Dedifferentiated amniotic fluid mesenchymal stem cell (primary cell): ENCODE measurements around the gene STEAP4.

Experiments used
- DNase-seq: peaks from one replicate; pipeline ENCODE4 v3.0.0-alpha.2; 2016; ENCODE audit errors: extremely low spot score

Gene STEAP4

GRCh38 chr7:88306590-88307048, at the start of gene STEAP4:
TSS of gene STEAP4 (minus strand) at chr7:88306894. CDS start at chr7:88284269, 22,625 bp downstream.
- DNase-seq: no peak

DNA sequence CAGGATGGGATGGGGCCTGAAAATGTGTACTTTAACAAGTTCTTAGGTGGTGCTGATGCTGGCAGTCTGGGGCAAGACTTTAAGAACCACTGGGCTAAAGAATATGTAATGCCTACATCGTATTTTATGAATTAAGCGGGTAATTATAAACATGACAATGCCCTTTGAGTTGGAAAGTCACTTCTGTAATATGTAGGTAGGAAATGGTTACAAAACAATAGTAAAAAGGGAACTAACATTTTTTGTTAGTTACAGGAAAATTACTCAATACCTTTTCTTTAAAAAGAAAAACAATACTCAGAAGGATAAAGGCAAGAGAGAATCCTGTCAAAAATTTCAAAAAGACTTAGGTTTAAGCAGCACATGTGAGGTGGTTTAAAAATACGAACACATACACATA, 48.3 kb upstream of the STEAP4 start:
- no peak for DNase-seq

DNA sequence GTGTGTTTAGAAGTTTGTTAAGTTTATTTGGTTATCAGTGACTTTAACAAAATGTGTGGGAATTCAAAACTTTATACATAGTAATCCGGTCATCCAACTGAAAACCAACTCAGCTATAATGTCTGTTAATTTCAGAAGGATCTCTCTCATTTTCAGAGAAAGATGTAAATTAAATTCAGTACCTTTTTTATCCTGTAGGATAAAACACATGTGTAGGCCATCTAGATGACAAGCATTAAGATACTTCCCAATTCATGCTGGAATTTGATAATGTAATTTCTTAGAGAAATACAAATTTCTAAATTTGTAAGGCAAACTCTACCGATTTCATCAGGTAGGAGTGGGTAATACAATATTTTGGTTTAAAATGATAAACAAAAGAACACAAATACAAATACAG, 43.4 kb upstream of the STEAP4 start:
- DNase-seq: no peak

DNA sequence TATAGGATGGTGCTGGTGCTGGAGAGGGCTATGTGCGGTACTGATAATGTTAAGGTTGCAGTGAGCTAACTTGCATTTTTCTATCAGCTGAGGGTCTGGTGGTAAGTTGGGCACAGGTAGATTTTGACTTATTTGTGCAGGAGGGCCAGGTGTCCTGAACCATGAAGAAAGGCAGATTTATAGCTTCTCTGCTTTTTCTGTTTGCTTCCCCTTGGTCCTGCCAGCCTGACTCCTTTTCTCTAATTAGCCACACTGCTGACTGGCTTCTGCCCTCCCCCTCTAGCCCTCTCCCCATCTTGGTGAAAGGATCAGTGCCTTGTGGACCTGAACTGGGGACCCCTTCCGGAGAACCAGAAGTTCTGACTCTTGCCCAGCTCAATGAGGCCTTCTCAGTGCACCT, 40.8 kb upstream of the STEAP4 start:
- DNase-seq: no peak

- DNase-seq: no peak
These were observed 40.4 kb upstream of the STEAP4 start for GRCh38 chr7:88347090-88347489.

- DNase-seq: no peak
These were observed 39.7 kb upstream of the STEAP4 start for GRCh38 chr7:88346357-88346756.

- no peak for DNase-seq
These were observed 38.5 kb upstream of the STEAP4 start for GRCh38 chr7:88344956-88345832.

GRCh38 chr7:88344271-88344670, 37.6 kb upstream of the STEAP4 start:
- DNase-seq: no peak

GRCh38 chr7:88339195-88339922, 32.7 kb upstream of the STEAP4 start:
- no peak for DNase-seq

DNA sequence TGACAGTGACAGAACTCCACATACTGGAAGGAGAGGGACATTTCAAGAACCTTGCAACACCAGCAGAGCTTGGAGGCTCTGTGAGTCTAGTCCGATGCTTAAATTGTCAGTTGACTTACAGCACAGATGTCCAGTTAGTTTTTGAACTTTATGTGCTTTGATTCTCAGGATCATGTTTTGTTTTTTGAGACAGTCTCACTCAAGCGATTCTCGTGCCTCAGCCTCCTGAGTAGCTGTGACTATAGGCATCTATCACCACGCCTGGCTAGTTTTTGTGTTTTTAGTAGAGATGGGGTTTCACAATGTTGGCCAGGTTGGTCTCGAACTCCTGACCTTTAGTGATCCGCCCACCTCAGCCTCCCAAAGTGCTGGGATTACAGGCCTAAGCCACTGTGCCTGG, 31.8 kb upstream of the STEAP4 start:
- no peak for DNase-seq

GRCh38 chr7:88337572-88337971, 30.9 kb upstream of the STEAP4 start:
- DNase-seq: no peak

DNA sequence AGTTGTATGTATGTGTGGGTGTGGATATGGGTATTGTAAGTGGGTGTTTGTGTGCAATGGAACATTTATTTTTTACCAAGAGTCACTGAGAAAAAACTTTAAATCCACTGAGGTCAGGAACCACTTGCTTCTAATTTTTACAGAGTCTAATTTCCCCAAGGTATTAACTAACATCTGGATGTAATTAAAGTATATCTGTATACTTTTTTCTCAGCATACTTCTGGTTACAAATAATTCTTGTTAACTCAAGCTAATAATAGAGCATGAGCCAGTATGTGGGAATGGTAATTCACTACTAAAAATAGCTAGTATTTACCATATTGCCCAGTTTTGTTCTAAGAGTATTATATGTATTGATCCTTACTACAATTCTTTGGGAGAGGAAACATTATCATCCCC, 24.6 kb upstream of the STEAP4 start:
- no peak for DNase-seq

DNA sequence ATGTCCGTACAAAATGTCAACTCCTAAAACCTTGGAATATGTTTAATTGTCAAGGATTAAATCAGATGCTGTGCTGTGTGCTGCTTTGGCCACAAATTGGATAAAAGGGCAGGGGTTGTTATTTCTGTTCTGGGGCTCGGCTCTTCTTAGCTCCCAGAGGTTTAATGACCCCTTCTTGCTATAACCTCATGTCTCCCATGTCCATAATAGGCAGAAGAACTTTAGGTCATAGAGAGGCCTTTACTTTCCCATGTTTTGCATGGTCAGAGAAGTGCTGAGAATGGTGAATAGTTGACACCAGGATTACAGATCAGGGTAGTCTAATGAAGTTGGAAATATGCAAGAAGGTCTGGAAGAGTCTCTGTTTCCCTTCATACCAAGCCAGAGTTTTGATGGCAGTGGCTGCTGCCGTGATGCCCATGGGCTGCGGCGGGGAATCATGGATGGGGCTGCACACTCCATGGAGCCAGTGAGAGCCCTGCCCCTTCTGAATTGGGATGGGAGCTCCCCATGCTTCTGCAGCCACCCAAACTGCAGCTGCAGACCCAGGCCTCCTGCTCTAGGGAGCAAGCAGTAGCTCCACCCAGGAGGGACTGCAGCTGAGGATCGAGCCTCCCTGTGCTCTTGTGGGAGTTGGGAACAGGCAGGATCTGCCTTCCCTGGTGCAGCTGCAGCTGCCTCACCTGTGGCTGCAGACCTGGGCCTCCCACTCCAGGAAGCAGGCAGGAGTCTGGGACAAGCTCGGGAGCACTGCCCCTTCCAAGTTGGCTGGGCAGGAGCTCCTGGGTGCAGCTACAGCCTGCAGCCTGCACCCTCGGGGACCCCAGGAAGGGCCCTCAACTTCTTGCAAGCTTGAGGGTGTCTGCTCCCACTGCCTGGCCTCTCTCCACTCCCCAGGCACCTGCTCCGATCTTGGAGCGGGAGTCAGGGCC, 23.1 kb upstream of the STEAP4 start:
- no peak for DNase-seq

DNA sequence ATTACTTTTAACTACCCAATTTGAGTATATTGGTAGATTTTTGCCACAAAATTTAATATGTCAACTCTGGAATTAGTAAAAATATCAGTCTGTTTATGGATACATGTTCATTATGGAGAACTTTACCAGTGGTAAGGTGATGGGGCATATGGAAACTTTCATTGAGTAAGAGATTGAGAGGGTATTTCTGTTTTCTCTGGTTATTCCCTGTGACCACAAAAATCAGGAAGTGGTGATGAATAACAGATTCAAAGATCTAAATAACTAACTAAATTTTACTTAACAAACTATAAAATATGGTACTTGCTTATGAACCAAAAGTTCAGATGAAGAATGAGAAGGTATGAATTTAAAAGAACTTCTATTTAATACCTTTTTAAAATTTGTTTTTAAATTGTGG, 22.1 kb upstream of the STEAP4 start:
- DNase-seq: no peak

GRCh38 chr7:88324699-88325098, 18.0 kb upstream of the STEAP4 start:
- no peak for DNase-seq

DNA sequence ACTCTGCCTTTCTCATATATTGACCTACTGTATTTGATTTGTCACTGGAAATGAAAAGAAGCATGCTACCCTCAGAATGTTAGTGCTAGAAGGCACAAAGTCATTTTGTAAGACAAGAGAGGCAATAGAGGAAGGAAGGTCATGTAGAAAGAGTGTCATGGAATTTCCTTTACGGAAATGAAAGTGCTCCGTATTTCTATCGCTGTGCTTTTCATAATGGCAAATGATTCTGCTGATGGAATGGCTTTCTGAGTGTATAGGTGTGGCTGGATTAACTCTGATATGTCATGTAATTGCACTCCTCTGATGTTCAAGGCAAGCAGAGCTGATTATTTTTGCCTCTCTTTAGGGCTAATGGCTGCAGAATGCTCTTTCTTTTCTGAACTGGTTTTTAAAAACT, 15.5 kb upstream of the STEAP4 start:
- DNase-seq: no peak

DNA sequence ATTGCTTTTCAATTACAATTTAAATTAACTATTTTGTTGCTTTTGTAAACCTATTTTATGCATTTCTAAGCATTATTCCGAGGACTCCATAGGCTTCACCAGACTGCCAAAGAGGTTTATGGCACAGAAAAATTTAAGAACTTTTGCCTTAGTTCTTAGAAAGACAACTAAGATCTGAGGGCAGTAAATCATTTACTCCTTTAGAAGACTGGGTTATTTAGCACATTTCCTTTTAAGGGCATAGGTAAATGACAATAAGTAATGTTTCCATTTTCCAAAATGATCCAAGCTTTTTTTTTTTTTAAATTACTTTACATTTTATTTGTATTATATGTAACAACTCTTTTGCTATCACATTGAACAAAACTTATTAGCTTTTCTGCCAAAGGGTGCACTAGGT, 15.0 kb upstream of the STEAP4 start:
- DNase-seq: no peak

DNA sequence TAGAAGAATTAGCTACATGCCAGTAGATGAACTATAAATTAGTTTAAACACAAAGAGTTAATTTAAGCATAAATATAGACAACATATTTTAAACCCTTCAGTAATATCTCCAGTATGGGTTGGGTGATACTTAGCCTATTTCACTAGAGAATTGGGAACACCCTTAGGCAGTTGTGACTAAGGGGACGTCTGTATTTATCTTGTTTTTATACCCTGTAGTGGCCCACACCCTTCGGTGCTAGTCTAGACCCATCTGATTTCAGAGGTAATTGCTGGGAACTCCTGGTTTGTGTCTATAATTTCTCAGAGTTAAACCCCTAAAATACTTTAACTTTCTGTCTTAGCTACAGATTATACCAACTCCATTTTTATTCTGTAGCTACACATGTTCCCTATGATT, 11.5 kb upstream of the STEAP4 start:
- DNase-seq: no peak

DNA sequence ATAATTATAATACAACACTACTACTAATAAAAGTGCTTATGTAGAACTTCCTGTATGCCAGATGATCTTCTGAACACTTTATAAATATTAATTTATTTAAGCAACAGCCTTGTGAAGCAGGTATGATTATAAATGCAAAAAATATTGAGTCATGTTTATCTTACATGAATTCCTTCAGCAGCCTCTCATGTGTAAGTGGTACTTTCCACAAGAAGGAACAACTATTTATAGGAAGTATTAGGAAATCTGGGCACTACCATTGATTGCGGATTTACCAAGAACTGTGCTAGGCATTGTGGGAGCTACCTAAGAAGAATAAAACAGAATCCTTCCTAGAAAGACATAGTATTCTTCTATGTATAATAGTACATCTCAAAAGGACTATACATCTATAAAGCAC, 10.7 kb upstream of the STEAP4 start:
- no peak for DNase-seq

DNA sequence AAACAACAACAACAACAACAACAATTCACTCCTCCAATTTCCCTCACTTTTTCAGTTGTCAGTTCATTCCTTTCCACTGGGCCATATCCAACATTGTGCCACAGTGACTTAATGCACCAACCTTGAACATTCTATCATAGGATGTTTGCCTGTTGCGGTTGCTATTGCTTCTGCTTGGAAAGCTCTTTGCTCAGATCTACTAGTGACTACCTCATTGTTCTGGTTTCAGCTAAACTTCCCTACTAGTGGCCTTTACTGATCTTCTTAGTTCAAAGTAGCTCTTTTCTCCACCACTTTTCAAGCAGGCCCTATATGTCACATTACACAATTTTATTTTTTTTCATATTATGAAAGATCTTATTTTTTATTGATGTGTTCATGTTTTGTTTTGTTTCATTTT, 9.8 kb upstream of the STEAP4 start:
- no peak for DNase-seq

- DNase-seq: no peak
These were observed 8.8 kb upstream of the STEAP4 start for GRCh38 chr7:88315522-88315921.

DNA sequence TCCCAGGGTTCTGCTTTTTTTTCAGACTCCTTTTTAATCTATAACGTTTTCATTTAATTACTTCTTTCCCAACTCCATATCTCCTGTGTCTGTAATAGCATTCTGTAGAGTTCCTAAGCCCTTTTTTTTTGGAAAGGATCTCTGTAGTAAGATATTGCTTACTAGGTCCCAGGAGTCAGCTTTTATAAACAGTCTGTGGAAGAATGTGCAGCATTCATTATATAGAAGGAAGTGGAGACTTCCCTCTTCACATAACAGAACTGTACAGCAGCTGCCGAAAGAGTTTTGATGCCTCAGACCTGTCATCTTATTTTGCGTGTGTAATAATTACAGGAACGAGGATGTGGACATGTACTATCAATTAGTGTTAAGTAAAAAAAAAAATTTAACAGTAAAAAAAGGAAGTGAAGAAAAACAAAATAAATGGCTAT, 7.4 kb upstream of the STEAP4 start:
- DNase-seq: no peak
